ACHN (cell line): ENCODE results near the gene CDH13.

Source experiments
- DNase-seq: peaks from one replicate; pipeline ENCODE4 v3.0.0-alpha.2; 2015
- in situ Hi-C: cut with HindIII; loops from 2 replicates; pipeline ENCODE4 v1.10.0; 2017; ENCODE audit warnings: low sequenced_read_pairs, low pct_ligation_motif_present, low pct_unique_long_range_greater_than_20kb

Gene CDH13

DNA sequence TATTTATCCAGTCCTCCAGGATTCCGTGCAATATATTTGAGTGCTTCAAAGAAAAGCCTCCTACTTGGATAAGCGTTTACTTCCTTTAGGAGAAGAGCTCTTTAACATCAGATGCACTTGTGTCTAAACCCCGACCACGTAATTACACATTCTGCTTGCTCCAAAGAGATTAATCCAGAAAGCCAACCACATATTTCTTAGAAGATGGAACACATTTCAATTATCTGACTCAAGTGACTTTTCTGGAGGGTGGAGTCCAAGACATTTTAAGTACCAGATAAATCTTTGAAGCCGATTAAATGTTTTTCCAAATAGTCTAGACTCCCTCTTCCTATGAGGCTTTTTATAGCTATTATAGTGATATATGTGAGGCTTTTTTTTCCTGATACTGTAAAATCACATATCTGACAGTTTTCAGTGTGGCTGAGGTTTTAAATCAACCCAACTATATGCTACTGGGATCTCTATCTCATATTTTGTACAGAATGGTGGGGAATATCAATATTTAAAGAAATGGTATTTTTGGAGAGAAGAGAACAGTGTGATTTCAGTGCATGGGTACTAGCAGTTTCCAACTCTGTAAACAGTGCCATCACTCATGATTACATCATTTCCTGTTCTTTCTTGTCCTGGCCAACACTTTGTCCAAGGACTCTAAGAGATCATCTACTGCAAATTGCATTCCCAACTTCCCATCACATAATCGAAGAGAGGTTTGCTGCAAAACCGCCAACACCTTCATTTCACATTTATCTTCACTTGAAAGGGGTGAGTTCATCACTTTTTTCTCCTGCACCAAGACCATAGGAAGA is 988.6 kb downstream of the CDH13 start:
- DNase-seq = peak; percentile 12
- in situ Hi-C loops = no loop called here

DNA sequence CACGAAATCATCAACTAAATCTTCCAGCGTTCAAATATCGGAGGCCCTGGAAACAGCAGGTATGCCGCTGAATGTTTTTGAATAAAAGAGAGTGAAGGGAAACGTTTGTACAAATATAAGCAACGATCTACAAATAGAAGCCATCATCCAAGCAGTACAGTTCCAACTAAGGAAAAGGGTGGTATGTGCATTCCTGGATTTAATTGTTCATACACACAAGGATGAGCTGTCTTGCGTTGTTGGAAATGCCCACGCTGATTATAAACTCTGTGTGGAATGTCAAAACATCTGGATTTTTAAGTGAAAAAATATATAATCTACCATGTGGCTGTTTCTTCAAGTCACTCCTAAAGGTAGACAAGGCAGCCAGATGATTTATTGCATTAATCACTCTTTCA is 989.2 kb downstream of the CDH13 start:
- DNase-seq = no peak

DNA sequence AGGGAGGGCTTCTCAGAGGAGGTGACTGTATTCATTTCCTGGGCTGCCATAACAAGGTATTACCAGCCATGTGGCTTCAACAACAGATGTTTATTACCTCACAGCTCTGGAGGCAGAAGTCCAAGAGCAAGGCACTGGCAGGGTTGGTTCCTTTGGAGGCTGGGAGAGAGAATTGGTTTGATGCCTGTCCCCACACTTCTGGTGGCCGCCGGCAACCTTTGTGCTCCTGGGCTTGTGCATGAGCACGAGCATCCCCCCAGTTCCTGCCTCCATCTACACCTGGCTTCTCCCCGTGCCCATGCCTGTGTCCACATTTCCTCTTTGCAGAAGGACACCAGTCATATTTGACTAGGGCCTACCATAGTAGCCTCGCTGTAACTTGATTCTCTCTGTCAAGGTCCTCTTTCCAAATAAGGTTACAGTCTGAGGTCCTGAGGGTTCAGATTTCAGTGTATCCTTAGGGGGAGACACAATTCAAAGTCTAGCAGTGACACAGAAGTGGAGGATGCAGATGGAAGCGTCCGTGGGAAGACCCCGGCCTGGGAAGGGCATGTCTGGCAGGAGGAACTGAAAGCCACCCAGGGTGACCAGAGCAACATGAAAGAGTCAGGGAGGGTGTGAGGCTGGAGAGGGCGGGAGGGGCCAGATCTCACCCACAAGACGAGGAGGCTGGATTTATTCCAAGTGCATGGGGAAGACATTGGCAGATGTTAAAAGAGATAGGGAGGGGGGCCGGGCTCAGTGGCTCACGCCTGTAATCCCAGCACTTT is 992.8 kb downstream of the CDH13 start:
- in situ Hi-C loops = no loop called here

More for the DNA sequence above, 989.2 kb downstream of the CDH13 start:
- in situ Hi-C loops = no loop called here

GRCh38 chr16:83622010-83622409 is 995.2 kb downstream of the CDH13 start:
- in situ Hi-C loops = no loop called here
- no peak for DNase-seq

More for the DNA sequence above, 992.8 kb downstream of the CDH13 start:
- DNase-seq = no peak

- in situ Hi-C loops = no loop called here
- no peak for DNase-seq
Observed at GRCh38 chr16:83623091-83623730, 996.4 kb downstream of the CDH13 start.

DNA sequence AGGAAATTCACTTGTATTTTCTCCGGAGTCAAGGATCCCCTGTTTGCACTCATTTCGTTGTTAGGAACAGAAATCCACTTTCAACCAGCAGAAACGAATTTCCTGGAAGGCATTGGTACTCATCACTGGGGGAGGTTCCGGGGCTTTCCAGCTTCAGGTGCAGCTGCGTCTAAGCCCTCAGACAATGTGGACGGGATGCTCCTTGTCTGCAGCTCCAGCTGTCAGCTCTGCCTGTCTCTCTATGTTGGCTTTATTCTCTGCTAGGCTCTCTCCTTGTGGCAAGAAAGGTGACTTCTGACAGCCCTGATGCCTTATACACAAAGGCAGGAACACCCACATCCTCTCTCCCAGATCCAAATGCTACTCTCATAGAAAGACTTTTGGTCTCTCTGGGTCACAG is 997.1 kb downstream of the CDH13 start:
- in situ Hi-C loops = no loop called here
- no peak for DNase-seq

DNA sequence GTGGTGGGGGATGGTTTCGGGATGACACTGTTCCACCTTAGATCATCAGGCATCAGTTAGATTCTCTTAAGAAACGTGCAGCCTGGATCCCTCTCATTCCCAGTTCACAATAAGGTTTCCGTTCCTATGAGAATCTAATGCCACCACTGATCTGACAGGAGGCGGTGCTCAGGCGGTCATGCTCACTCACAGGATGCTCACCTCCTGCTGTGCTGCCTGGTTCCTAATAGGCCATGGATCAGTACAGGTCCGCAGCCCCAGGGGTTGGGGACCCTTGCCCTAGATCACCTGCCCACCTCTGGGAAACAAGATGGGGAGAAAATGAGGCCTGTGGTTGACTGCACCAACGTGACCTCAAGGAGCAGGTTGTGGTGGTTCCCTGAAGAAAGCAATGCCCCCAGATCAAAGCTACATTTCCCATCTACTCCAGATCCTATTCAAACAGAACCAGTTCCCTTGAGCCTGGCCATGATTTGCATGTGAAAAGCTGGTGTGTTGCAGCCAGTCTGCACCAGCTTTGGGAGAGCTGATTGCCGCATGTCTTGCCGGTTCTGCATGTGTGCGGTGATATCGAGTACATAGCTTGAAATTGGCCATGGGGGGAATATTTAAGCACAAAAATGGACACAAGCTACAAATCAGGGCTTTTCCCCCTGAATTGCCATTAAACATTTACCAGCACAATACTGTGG is 997.8 kb downstream of the CDH13 start:
- no peak for DNase-seq
- in situ Hi-C loops = no loop called here

DNA sequence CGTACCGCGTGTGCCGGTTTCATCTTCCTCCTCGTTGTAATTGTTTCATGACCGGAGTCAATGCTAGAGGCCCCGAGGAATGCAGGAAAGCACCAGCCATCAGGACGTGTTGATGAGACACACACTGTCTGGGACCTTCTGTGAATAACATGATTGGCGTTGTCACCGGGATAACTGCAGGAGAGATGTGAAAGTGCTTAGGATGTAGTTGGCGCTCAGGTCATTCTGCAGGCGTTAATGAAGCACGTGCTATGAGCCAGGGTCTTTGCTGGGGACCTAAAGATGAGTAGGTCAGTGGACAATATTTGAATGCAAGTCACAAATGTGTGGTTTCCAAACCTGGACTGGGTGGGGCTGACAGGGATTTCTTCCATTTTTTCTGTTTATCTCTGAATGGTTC is 999.4 kb downstream of the CDH13 start:
- no peak for DNase-seq
- in situ Hi-C loops = no loop called here

GRCh38 chr16:83626676-83627075 is 999.9 kb downstream of the CDH13 start:
- no peak for DNase-seq
- in situ Hi-C loops = no loop called here

- in situ Hi-C loops = no loop called here
- DNase-seq = no peak
Observed at GRCh38 chr16:83627996-83628395, 1001.2 kb downstream of the CDH13 start.

DNA sequence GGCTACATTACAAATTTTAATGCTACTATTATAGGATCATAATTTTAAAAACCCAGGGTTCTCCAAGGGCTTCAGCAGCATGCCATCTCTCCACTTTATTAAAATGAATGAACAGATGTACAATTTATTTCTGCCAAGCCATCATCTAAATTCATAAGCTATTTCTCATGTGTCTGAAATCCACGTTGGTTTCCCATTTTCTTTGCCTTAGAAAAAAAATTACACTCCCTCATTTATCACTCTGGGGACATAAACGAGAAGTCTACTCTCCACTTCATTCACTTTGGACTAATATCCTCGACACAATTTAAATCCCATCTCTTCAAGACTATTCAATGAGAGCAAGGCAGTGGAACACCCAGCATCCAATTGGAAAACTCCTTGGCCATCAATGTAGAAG is 1002.7 kb downstream of the CDH13 start:
- in situ Hi-C loops = no loop called here
- DNase-seq = no peak

DNA sequence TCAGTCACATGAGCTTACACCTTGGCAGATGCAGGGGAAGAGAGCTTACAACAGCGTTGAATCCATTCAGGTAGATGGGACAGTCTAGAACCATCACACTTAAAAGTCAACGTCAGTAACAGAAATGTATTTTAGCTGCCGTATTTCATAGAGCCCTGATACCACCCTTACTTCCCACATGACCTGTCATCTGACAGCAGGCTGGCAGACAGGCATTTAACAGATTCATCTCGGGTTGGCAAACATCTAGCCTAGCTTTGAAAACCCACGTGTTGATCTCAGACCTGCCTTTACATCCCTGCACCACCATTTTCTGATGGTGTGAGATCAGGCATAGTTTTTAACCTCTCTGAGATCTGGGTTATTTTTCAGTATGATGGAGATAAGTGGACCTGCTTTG is 1003.1 kb downstream of the CDH13 start:
- no peak for DNase-seq
- in situ Hi-C loops = no loop called here

DNA sequence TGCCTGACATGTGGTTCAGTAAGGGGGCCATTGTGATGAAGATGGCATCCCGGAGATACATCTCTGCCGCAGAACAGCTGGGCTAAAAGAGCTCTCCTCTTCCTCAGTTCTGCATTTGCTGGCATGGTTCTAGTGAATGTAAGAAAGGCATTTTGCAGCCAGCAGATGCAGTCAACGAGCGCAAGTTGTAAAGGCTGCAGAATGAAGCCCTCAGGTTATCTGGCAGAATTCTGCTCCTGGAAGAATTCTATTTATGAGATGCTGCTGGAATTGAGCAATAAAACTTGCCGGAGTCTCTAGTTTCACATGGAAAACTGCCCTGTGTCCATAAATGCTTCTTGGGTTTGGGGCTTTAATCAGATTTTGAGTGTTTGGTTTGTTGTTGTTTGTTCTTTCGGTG is 1004.2 kb downstream of the CDH13 start:
- in situ Hi-C loops = no loop called here
- DNase-seq = no peak

DNA sequence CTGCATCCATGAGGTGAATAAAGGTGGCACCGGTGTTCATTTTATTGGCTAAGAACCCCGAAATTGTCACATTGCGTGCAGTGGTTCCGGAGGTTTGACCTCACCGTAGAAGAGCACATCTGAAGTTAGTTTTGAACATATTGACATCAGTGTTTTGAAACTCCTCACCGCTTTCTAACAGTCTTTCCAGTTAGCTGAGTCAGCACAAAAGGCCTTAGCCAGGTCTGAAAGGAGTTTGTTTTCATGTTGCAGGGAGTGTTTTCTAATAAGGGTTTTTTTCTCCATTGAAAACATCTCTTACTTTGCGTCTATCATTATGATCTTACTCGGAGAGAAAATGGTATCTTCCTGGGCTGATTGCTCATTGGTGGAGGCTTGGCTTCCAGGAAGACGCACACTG is 1006.5 kb downstream of the CDH13 start:
- in situ Hi-C loops = no loop called here
- DNase-seq = no peak

GRCh38 chr16:83648347-83648746 is 1021.6 kb downstream of the CDH13 start:
- DNase-seq = no peak
- in situ Hi-C loops = no loop called here

DNA sequence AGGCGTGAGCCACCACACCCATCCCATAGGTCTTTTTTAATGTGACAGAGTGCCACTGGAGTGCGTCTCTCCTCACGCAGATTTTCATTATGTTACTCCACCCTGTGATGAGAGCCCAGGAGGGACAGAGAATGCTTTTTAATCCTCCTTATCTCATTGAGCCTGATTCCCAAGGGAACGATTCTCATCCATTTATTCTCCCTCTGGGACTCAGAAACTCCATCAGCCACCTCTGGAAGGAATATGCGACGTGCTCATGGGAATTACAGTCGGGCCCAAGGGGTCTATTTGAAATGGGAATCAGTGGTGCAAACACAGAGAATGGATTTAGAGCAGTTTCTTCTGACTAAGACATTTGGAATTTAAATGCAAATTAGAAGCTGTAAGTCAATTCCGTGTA is 1025.1 kb downstream of the CDH13 start:
- in situ Hi-C loops = no loop called here
- no peak for DNase-seq

- in situ Hi-C loops = no loop called here
- DNase-seq = no peak
Observed at GRCh38 chr16:83652943-83653342, 1026.2 kb downstream of the CDH13 start.

DNA sequence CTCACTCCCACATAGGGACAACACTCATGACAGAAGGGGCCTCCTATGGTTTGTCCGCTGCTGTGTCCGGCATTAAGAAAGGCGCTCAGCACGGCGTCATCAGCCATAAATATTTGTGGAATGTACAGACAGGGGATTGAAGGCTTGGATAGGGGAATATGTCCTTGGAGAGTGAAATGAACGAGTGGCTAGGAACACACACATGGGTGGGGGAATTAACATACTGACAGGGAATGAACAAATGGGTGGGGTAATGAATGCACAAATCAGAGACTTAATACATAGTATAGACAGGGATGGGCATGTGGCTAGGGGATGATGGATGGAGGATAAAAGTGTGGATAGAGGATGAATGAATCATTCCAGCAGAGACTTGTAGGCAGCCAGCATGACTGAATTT is 1027.0 kb downstream of the CDH13 start:
- in situ Hi-C loops = no loop called here
- DNase-seq = no peak

DNA sequence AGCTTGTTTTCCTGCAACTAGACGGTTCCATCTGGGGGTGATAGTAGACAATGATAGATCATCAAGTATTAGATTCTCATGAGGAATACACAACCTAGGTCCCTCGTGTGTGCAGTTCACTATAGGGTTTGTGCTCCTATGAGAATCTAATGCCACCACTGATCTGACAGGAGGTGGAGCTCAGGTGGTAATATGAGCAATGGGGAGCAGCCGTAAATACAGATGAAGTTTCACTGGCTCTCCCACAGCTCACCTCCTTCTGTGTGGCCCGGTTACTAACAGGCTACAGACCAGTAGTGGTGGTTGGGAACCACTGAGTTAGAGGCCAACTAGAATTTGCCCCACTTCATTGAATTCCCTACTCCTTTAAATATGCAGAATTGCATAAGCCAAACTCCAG is 1033.5 kb downstream of the CDH13 start:
- DNase-seq = no peak
- in situ Hi-C loops = no loop called here
